HG02840 (cell line): ENCODE measurements around the gene PLBD2.

Experiments
- ATAC-seq: cut with Tn5 transposase; IDR thresholded peaks from one replicate; pipeline ENCODE4 v1.9.1; 2021; ENCODE audit warnings: mild to moderate bottlenecking, moderate library complexity, moderate number of reproducible peaks; ENCODE audit not compliant: unreplicated experiment, low FRiP score

The PLBD2 gene

GRCh38 chr12:113368331-113368730 lies 9.9 kb downstream of the PLBD2 start:
- no peak for ATAC-seq

GRCh38 chr12:113369391-113369985 lies 11.1 kb downstream of the PLBD2 start:
- no peak for ATAC-seq

- ATAC-seq: no peak
Observed at GRCh38 chr12:113370923-113371682, 12.7 kb downstream of the PLBD2 start.

GRCh38 chr12:113371808-113372207 lies 13.4 kb downstream of the PLBD2 start:
- ATAC-seq: no peak

- ATAC-seq: no peak
Observed at GRCh38 chr12:113372371-113372770, 14.0 kb downstream of the PLBD2 start.

GRCh38 chr12:113373440-113373839 lies 15.1 kb downstream of the PLBD2 start:
- no peak for ATAC-seq

GRCh38 chr12:113373969-113374368 lies 15.6 kb downstream of the PLBD2 start:
- ATAC-seq: no peak

- ATAC-seq: no peak
Observed at GRCh38 chr12:113374823-113375428, 16.5 kb downstream of the PLBD2 start.

GRCh38 chr12:113378291-113378690 lies 19.9 kb downstream of the PLBD2 start:
- ATAC-seq: no peak

- ATAC-seq: no peak
Observed at GRCh38 chr12:113381220-113381619, 22.8 kb downstream of the PLBD2 start.

GRCh38 chr12:113382206-113382605 lies 23.8 kb downstream of the PLBD2 start:
- ATAC-seq: no peak

GRCh38 chr12:113384778-113385177 lies 26.4 kb downstream of the PLBD2 start:
- ATAC-seq: no peak

- ATAC-seq: no peak
Observed at GRCh38 chr12:113385282-113385882, 27.0 kb downstream of the PLBD2 start.

- no peak for ATAC-seq
Observed at GRCh38 chr12:113386866-113387566, 28.6 kb downstream of the PLBD2 start.

GRCh38 chr12:113387631-113388030 lies 29.2 kb downstream of the PLBD2 start:
- no peak for ATAC-seq

- ATAC-seq: no peak
Observed at GRCh38 chr12:113388351-113388750, 30.0 kb downstream of the PLBD2 start.

- ATAC-seq: no peak
Observed at GRCh38 chr12:113390064-113391043, 32.0 kb downstream of the PLBD2 start.

- ATAC-seq: no peak
Observed at GRCh38 chr12:113391145-113391544, 32.8 kb downstream of the PLBD2 start.

- no peak for ATAC-seq
Observed at GRCh38 chr12:113391650-113392337, 33.4 kb downstream of the PLBD2 start.
